GM12878 (cell line): ENCODE results near the gene ENSA. TPM values are rescaled to one million over a fixed set of nuclear protein-coding genes. Genes with fewer than 3 reads are reported as not detected.

Experiments used
- ATAC-seq: fragments of 200-7000 bp; cut with Tn5 transposase; 3 replicates; pipeline ENCODE4 v1.9.1; 2020; ENCODE audit warnings: mild to moderate bottlenecking, moderate library complexity
- BruUV-seq: library from RNA; stranded (reverse); fragments of 400-500 nt; replicated peaks from 2 replicates; lab custom pipeline; 2021; lab: Mats Ljungman, UMichigan
- CTCF ChIA-PET: fragments of 300-600 bp; sonication (Branson Sonifier 250); formaldehyde crosslinking; extraction: SDS; loops from one replicate; lab custom pipeline; 2021; ENCODE audit warnings: inconsistent platforms; lab: Yijun Ruan, JAX
- POLR2A ChIA-PET: fragments of 350-600 bp; formaldehyde crosslinking; extraction: SDS; loops from one replicate; lab custom pipeline; 2021; ENCODE audit warnings: inconsistent platforms; lab: Charles Lee
- RAD21 ChIA-PET: fragments of 300-600 bp; sonication (Branson Sonifier 250); formaldehyde crosslinking; loops from one replicate; lab custom pipeline; 2023; ENCODE audit warnings: antibody characterized with exemption; ENCODE audit not compliant: unreplicated experiment; lab: Charles Lee
- SMC1A ChIA-PET: fragments of 300-600 bp; sonication (Branson Sonifier 250); formaldehyde crosslinking; loops from one replicate; lab custom pipeline; 2023; ENCODE audit not compliant: unreplicated experiment, uncharacterized antibody; lab: Charles Lee
- DNase-seq: peaks from one replicate; pipeline ENCODE4 v3.0.0-alpha.2; 2011; ENCODE audit warnings: low read depth, low spot score
- FAIRE-seq: peaks from 3 replicates; lab custom pipeline; 2011; peaks lifted over from hg19 to GRCh38; lab: Jason Lieb, UNC
- H2AFZ ChIP-seq: 2 replicates; pipeline ENCODE4 v1.6.0; 2011; ENCODE audit warnings: low read depth, low read length, control low read depth; ENCODE audit not compliant: control insufficient read depth
- H3K27ac ChIP-seq: 2 replicates; pipeline ENCODE4 v1.5.1; 2011; ENCODE audit warnings: control low read depth; ENCODE audit not compliant: control insufficient read depth, insufficient read depth
- H3K27me3 ChIP-seq, 2 experiments: replicated peaks in 1 of 2; 2 replicates each; pipeline versions ENCODE4 v1.6.0 to v1.6.1; 2011; ENCODE audit warnings: low read length in 1 of 2; ENCODE audit not compliant: control insufficient read depth in 2 of 2, insufficient read depth in 2 of 2
- H3K36me3 ChIP-seq, 2 experiments: 2 replicates each; pipeline ENCODE4 v1.5.1; 2011; ENCODE audit warnings: low read length in 1 of 2; ENCODE audit not compliant: control insufficient read depth in 2 of 2, insufficient read depth in 2 of 2
- H3K4me1 ChIP-seq: 2 replicates; pipeline ENCODE4 v1.6.1; 2011; ENCODE audit warnings: mild to moderate bottlenecking, low read length, moderate library complexity, mixed read lengths; ENCODE audit not compliant: control insufficient read depth, insufficient read depth
- H3K4me2 ChIP-seq: 2 replicates; pipeline ENCODE4 v1.6.0; 2011; ENCODE audit warnings: control low read depth; ENCODE audit not compliant: control insufficient read depth, insufficient read depth
- H3K4me3 ChIP-seq: fragments of 200-600 bp; sonication (generic); 2 replicates; pipeline ENCODE4 v1.5.1; 2016
- H3K79me2 ChIP-seq: 2 replicates; pipeline ENCODE4 v1.6.0; 2011; ENCODE audit warnings: low read length; ENCODE audit not compliant: control insufficient read depth, insufficient read depth
- H3K9ac ChIP-seq: 2 replicates; pipeline ENCODE4 v1.8.0; 2011; ENCODE audit warnings: low read length, control low read depth, mixed read lengths; ENCODE audit not compliant: control insufficient read depth, insufficient read depth
- H3K9me3 ChIP-seq: replicated peaks from 3 replicates; pipeline ENCODE4 v1.5.1; 2011; ENCODE audit warnings: mild to moderate bottlenecking, low read length; ENCODE audit not compliant: control insufficient read depth, insufficient read depth
- H4K20me1 ChIP-seq: 2 replicates; pipeline ENCODE4 v1.6.0; 2011; ENCODE audit not compliant: control insufficient read depth, insufficient read depth
- ASH2L ChIP-seq: fragments of 300-600, 200-600 bp; sonication (generic); IDR thresholded peaks from 2 replicates; pipeline ENCODE4 v1.6.1; 2017; ENCODE audit warnings: low read depth, mild to moderate bottlenecking, borderline replicate concordance
- BCLAF1 ChIP-seq: fragments of 450-650 bp; IDR thresholded peaks from 2 replicates; pipeline ENCODE4 v1.6.1; 2017; ENCODE audit warnings: antibody characterized with exemption, mild to moderate bottlenecking, moderate library complexity
- CREM ChIP-seq: IDR thresholded peaks from 2 replicates; pipeline ENCODE4 v1.6.1; 2014; ENCODE audit warnings: antibody characterized with exemption, low read depth
- CTCF ChIP-seq, 3 experiments: IDR thresholded peaks in 2 of 3; conservative IDR thresholded peaks in 1 of 3; 2 replicates each; pipeline ENCODE4 v1.5.1; 2011; ENCODE audit warnings: low read depth in 3 of 3, low read length in 3 of 3, mild to moderate bottlenecking in 3 of 3, control low read depth in 2 of 3, moderate library complexity in 2 of 3, inconsistent platforms in 1 of 3, mixed read lengths in 1 of 3; ENCODE audit not compliant: control insufficient read depth in 2 of 3, insufficient read depth in 1 of 3; ENCODE audit errors: extremely low read depth in 1 of 3
- IRF4 ChIP-seq: IDR thresholded peaks from 2 replicates; pipeline ENCODE4 v1.6.1; 2011; ENCODE audit warnings: low read depth, low read length
- LARP7 ChIP-seq: fragments of 450-650 bp; IDR thresholded peaks from 2 replicates; pipeline ENCODE4 v1.6.1; 2017; ENCODE audit warnings: mild to moderate bottlenecking
- MEF2B ChIP-seq: fragments of 450-650 bp; IDR thresholded peaks from 2 replicates; pipeline ENCODE4 v1.6.1; 2018; ENCODE audit warnings: mild to moderate bottlenecking, moderate library complexity; ENCODE audit not compliant: partially characterized antibody, poor library complexity, severe bottlenecking
- NFYB ChIP-seq: IDR thresholded peaks from 2 replicates; pipeline ENCODE4 v1.6.1; 2011; ENCODE audit warnings: low read depth, mild to moderate bottlenecking, low read length, improper control_type of control experiment, moderate library complexity; ENCODE audit not compliant: insufficient read depth
- RELA ChIP-seq: fragments of 450-650 bp; IDR thresholded peaks from 2 replicates; pipeline ENCODE4 v1.8.0; 2014; ENCODE audit warnings: borderline replicate concordance; ENCODE audit not compliant: partially characterized antibody
- REST ChIP-seq: IDR thresholded peaks from 2 replicates; pipeline ENCODE4 v1.6.1; 2012; ENCODE audit warnings: mild to moderate bottlenecking, low read depth, low read length
- SMAD5 ChIP-seq: IDR thresholded peaks from 2 replicates; pipeline ENCODE4 v1.6.1; 2016; ENCODE audit warnings: antibody characterized with exemption, low read depth
- SMARCA5 ChIP-seq: fragments of 450-650 bp; IDR thresholded peaks from 2 replicates; pipeline ENCODE4 v1.6.1; 2017; ENCODE audit warnings: mild to moderate bottlenecking
- WGBS: methylation state at CpG from one replicate; pipeline ENCODE4 v1.1.6; 2016; ENCODE audit warnings: low lambda C conversion rate; ENCODE audit not compliant: insufficient replicate concordance, insufficient coverage; ENCODE audit errors: missing lambda C conversion rate; 5-methylcytosine and 5-hydroxymethylcytosine counted together
- in situ Hi-C: fragments of 300-500 bp; cut with MboI; formaldehyde crosslinking; loops from 9 replicates; pipeline ENCODE4 v1.14.3; 2018; ENCODE audit warnings: mixed read lengths
- intact Hi-C: fragments of 100-400 bp; cut with micrococcal nuclease; formaldehyde crosslinking; loops from one replicate; pipeline ENCODE4 v1.14.2; 2022; ENCODE audit not compliant: unreplicated experiment
- polyA plus RNA-seq, 11 experiments: library from polyadenylated mRNA; depleted of rRNA in 4 of 11; unstranded in 6 of 11; stranded (reverse) in 5 of 11; fragments of >200 nt; fragmentation: Nextera tagmentation in 4 of 11; fragmentation: Illumina TruSeq in 1 of 11; extraction: Ambion mirVana in 4 of 11; extraction: Trizol in 1 of 11; gene quantifications; 1 replicate in 1 of 11; 2 replicates in 10 of 11; pipeline versions ENCODE4 v1.2.1 to v1.2.3, GENCODE V29; 2011 to 2016; ENCODE audit warnings: inconsistent platforms in 2 of 11, missing spikeins in 2 of 11, low read depth in 1 of 11
- total RNA-seq, 4 experiments: library from RNA; depleted of rRNA in 3 of 4; stranded (reverse); fragments of >200 nt in 3 of 4; fragmentation: Illumina TruSeq in 1 of 4; extraction: Trizol in 1 of 4; gene quantifications; 2 replicates each; pipeline versions ENCODE4 v1.2.1 to v1.2.3, GENCODE V29; 2013 to 2021
- TF ChIP-seq, protein P1 (sequence below): fragments of 450-650 bp; conservative IDR thresholded peaks from 2 replicates; pipeline ENCODE4 v1.6.1; 2017; ENCODE audit warnings: mild to moderate bottlenecking, moderate library complexity

ENSA gene
- total and polyA plus RNA-seq, 10 of the 15 experiments (the other 5 are each of a cell fraction or from before 2014, with no cell fraction given) = 56.1 to 605 (median 143) TPM

DNA sequence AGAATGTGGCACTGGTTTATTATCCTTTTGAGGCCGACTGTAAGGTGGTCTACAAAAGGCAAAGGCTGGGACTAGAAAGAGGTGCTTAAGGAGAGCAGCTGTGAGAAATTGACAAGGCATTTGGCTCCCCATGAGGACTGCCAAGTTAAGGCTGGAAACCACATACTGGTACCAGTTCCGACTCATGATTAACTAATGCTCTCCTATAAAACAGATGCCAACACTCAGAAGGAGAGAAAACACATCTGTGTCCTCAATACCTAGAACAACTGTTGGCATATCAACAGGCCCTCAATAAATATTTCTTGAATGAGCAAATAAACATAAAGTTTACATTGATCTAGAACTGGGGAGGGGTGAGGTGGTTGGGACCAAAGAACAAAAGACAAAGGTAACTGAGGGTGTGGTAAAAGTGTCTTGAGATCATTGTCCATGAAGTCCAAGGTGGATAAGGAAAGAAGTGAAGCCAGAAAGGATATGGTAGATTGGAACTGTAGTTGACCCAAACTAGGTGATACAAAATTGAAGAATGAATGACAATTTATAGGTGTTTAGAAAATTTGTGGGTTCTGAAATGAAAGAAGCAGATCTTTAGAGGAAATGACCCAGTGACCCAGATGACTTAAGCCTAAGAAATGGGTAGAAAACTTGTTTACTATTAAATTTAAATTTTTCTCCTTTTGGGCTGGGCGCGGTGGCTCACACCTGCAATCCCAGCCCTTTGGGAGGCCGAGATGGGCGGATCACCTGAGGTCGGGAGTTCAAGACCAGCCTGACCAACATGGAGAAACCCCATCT lies 33.1 kb downstream of the ENSA start:
- DNase-seq (no peak), ATAC-seq (no peak), FAIRE-seq (no peak)
- no peaks in the 10 kb centered on the region for H4K20me1 ChIP-seq
- no TSS peak for BruUV-seq
- H3K9me3 ChIP-seq = no peaks in the 10 kb centered on the region
- no peak overlapping the region for H2AFZ ChIP-seq
- in situ Hi-C loops (no loop called here), intact Hi-C loops (no loop called here)
- ChIA-PET RAD21 (no interaction called here), POLR2A (no interaction called here), CTCF (interaction anchor here (0.6 to 3.2 kb wide), 4 partner anchors 13 to 408 kb away, joined by 3 to 7 read pairs (median 3); no protein-coding TSS in a partner anchor), SMC1A (no interaction called here)
- H3K79me2 ChIP-seq = no peaks in the 10 kb centered on the region
- H3K9ac ChIP-seq = no peak overlapping the region
- WGBS = 93% methylated on average over 7 of the region's 7 CpGs
- H3K27me3 ChIP-seq = no peaks in the 10 kb centered on the region
- H3K4me1 ChIP-seq = no peaks in the 10 kb centered on the region
- H3K4me2 ChIP-seq = no peak overlapping the region
- H3K27ac ChIP-seq = no peak overlapping the region
- H3K36me3 ChIP-seq = no peaks in the 10 kb centered on the region; a peak in 1 of 4 replicates
- no peak overlapping the region for H3K4me3 ChIP-seq
- TF ChIP-seq NFYB (no peak), REST (no peak), RELA (no peak), SMARCA5 (no peak), ASH2L (no peak), LARP7 (no peak), IRF4 (no peak), MEF2B (no peak), CREM (no peak), SMAD5 (no peak), CTCF (IDR thresholded peaks at IDR 0.05 in 2 of 3, conservative IDR thresholded peaks at IDR 0.05 in 1 of 3; ENCODE audit: control insufficient read depth in 2 of 3, extremely low read depth in 1 of 3, insufficient read depth in 1 of 3, low read depth in 3 of 3, low read length in 3 of 3) (no peak), BCLAF1 (no peak)
- TF ChIP-seq, protein P1, sequence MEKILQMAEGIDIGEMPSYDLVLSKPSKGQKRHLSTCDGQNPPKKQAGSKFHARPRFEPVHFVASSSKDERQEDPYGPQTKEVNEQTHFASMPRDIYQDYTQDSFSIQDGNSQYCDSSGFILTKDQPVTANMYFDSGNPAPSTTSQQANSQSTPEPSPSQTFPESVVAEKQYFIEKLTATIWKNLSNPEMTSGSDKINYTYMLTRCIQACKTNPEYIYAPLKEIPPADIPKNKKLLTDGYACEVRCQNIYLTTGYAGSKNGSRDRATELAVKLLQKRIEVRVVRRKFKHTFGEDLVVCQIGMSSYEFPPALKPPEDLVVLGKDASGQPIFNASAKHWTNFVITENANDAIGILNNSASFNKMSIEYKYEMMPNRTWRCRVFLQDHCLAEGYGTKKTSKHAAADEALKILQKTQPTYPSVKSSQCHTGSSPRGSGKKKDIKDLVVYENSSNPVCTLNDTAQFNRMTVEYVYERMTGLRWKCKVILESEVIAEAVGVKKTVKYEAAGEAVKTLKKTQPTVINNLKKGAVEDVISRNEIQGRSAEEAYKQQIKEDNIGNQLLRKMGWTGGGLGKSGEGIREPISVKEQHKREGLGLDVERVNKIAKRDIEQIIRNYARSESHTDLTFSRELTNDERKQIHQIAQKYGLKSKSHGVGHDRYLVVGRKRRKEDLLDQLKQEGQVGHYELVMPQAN = no peak
